Measurements from ENCODE around the gene GYPA.

DNA sequence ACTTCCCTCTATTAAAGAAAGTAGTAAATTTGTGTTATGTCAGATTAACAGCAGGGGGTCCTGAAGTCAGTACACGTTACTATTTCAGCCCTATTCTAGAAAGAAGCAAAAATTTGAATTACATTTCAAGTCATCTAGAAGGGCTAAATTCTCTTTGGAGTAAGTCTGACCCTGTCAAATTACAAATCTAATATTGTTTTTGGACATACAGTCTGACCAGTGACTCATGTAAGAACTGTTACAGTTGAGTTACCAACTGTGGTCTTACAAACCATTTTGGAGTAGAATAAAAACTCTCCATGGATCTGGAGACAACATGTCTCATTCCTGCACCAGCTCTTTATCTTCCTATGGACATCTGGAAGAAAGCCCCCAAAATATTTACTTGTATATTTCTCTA, 36.0 kb upstream of the GYPA start:
- no peak for TF ChIP-seq ZFX (IDR thresholded peaks at IDR 0.05)
- TF ChIP-seq, protein P1, sequence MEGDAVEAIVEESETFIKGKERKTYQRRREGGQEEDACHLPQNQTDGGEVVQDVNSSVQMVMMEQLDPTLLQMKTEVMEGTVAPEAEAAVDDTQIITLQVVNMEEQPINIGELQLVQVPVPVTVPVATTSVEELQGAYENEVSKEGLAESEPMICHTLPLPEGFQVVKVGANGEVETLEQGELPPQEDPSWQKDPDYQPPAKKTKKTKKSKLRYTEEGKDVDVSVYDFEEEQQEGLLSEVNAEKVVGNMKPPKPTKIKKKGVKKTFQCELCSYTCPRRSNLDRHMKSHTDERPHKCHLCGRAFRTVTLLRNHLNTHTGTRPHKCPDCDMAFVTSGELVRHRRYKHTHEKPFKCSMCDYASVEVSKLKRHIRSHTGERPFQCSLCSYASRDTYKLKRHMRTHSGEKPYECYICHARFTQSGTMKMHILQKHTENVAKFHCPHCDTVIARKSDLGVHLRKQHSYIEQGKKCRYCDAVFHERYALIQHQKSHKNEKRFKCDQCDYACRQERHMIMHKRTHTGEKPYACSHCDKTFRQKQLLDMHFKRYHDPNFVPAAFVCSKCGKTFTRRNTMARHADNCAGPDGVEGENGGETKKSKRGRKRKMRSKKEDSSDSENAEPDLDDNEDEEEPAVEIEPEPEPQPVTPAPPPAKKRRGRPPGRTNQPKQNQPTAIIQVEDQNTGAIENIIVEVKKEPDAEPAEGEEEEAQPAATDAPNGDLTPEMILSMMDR (conservative IDR thresholded peaks at IDR 0.05), result no peak
